Stimulated activated CD4-positive, alpha-beta T cell treated with anti-CD3 and anti-CD28 coated beads, TNF-alpha, amount 100 ng/mL, for 48 hours (primary cell): ENCODE measurements around the gene MMP14.
"Not testable (repeated sequence)": the region's sequence is repeated elsewhere in the genome, so short reads cannot be mapped to it uniquely, and the experiment has no call there.

Source experiments
- DNase-seq, 3 donors: peaks; one replicate each; pipeline ENCODE4 v3.0.0-alpha.2; 2020; ENCODE audit warnings: low read depth in 3 of 3

The MMP14 gene

DNA sequence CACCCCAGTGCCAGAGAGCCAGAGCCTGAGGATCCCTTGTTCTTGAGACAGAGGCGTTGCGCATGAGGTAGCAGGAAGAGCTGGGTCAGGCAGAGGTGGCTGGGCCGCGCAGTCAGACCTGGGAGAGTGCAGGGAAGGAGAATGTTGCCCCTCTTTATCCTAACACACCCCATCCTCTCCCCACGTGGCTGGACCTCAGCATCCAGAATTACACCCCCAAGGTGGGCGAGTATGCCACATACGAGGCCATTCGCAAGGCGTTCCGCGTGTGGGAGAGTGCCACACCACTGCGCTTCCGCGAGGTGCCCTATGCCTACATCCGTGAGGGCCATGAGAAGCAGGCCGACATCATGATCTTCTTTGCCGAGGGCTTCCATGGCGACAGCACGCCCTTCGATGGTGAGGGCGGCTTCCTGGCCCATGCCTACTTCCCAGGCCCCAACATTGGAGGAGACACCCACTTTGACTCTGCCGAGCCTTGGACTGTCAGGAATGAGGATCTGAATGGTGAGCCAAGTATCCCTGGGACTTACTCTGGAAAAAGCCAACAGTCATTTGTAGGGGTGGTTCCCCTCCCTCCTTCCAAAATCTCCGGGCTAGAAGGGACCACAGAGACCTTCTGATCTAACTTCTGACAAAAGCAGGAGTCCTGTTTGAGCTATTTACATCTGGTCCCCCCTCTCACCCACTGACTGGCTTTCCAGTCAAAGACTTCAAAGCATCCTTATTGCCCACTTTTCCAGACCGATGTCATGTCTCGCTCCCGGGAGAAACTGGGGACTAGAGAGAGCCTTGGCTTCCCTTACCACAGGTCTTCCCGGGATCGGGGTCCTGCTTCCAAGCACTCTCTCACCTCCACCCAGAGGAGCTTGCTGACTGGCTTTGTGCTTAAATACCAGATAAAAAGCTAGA lies 6.1 kb downstream of the MMP14 start:
- DNase-seq, result no peak

GRCh38 chr14:22843123-22843925 lies 6.9 kb downstream of the MMP14 start:
- DNase-seq, result no peak

- no peak for DNase-seq
These were observed 8.1 kb downstream of the MMP14 start for GRCh38 chr14:22844221-22845102.

GRCh38 chr14:22845103-22845394 lies 8.7 kb downstream of the MMP14 start:
- no peak for DNase-seq

DNA sequence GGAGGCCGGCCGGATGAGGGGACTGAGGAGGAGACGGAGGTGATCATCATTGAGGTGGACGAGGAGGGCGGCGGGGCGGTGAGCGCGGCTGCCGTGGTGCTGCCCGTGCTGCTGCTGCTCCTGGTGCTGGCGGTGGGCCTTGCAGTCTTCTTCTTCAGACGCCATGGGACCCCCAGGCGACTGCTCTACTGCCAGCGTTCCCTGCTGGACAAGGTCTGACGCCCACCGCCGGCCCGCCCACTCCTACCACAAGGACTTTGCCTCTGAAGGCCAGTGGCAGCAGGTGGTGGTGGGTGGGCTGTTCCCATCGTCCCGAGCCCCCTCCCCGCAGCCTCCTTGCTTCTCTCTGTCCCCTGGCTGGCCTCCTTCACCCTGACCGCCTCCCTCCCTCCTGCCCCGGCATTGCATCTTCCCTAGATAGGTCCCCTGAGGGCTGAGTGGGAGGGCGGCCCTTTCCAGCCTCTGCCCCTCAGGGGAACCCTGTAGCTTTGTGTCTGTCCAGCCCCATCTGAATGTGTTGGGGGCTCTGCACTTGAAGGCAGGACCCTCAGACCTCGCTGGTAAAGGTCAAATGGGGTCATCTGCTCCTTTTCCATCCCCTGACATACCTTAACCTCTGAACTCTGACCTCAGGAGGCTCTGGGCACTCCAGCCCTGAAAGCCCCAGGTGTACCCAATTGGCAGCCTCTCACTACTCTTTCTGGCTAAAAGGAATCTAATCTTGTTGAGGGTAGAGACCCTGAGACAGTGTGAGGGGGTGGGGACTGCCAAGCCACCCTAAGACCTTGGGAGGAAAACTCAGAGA lies 9.6 kb downstream of the MMP14 start:
- no peak for DNase-seq

- DNase-seq, result no peak
These were observed 10.5 kb downstream of the MMP14 start for GRCh38 chr14:22846811-22847307.

DNA sequence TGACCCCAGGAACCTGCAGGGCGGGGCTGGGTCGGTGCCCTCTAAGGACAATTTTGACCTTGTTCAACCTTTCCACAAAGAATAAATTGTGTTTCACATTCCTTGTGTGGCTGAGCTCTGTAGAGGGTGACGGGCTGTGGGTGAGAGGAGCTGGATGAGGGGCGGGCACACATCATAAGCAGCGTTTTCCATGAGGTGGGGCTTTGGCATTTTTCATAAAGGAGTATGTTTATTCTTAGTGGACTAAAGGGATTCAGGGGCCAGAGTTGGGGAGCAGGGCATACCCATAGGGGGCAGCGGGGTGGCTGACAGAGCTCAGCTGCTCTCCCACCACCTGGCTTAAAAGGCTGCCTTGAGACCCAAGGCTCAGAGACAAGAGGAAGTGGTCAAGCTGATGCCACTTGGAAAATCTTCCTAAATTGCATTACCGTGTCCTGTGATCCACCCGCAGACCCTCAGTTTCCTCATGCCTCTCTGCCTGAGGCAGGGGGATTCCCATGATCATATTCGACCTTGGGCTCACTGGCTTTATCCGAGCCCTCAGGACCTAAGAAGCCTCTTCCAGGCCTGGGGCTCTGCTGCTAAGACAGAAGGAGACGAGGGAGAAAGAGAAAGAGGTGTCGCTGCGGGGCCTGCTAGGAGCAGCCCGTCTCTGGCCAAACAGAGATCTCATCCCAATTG lies 11.4 kb downstream of the MMP14 start:
- DNase-seq, result no peak

DNA sequence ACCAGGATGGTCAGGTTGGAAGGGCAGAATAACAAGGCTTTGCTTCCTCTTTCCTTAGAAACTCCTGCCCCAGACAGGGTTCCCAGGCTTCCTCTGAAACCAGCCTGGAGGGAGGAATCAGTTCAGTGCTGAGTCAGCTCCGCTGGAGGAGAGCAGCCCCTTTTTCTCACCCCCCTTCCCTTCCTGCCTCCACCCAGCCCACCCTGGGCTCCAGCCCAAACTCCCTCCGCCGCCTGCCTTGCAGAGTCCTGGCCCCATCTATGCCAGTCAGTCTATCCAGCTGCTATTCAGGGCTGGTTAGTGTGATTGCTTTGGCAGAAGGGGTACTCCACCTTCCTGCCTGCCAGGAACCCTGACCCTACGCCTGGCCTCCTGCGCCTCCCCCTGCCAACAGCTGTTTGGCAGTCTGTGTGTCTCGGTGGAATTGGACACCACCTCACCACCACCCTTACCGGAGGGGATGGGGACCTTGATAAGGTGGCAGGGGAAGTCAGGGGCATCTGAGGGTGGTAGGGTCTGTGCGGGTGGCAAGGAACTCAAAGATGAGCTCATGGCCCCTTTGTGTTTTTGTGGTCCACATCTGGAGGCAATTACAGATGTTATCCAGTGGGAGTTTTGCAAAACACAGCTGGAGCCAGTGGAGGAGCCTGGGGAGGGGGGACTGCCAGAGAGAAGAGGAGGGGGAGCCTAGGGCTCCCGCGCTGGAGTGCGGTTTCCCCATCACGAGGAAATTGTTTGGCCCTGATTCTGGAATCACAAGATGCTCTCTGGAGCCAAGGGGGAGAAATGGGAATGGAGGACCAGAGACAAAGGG lies 12.2 kb downstream of the MMP14 start:
- no peak for DNase-seq

DNA sequence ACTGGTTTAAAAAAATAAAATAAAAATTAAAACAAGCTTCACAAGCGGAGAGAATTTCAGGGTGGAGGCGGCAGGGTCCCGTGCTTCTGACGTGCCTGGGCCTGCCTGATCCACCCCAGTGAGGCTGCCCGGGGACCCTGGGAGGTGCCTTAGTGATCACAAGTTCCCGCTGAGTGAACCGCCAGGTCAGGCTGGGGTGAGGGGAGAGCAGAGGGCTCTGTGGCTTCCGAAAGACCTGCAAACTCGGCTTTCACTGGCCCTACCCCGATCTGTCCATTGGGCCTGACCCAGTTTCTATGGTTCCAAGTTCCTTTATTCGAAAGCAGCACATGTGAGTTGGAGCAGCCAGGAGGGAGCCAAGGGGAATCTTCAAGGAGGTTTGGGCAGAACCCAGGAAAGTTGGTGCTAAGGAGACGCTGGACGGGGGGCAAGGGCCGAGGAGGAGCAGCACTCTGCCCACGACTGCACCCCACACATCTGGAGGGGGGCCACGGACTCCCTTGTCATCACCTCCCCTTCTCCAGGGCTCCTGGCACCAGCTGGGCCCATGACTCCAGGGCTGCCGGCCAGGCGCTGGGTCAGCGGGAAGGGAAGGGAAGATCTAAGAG lies 12.9 kb downstream of the MMP14 start:
- no peak for DNase-seq

GRCh38 chr14:22850944-22851764 lies 14.8 kb downstream of the MMP14 start:
- no peak for DNase-seq

GRCh38 chr14:22852178-22852577 lies 15.8 kb downstream of the MMP14 start:
- not testable (repeated sequence) for DNase-seq

DNA sequence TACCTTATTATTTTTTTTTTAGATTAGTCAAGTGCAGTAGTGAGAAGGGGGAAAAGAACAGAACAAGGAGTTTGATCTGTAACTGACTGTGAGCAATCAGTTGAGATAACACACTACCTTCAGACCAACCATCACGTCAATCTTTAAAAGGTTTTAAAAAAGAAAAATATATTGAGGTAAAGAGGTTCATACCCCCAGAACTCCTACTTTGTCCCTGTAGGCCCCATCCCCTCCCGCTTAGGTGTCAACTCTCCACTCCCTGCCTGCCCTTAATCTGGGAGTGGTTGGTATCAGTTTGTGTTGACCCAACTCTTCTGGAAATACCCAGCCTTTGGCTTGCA lies 16.2 kb downstream of the MMP14 start:
- no peak for DNase-seq

DNA sequence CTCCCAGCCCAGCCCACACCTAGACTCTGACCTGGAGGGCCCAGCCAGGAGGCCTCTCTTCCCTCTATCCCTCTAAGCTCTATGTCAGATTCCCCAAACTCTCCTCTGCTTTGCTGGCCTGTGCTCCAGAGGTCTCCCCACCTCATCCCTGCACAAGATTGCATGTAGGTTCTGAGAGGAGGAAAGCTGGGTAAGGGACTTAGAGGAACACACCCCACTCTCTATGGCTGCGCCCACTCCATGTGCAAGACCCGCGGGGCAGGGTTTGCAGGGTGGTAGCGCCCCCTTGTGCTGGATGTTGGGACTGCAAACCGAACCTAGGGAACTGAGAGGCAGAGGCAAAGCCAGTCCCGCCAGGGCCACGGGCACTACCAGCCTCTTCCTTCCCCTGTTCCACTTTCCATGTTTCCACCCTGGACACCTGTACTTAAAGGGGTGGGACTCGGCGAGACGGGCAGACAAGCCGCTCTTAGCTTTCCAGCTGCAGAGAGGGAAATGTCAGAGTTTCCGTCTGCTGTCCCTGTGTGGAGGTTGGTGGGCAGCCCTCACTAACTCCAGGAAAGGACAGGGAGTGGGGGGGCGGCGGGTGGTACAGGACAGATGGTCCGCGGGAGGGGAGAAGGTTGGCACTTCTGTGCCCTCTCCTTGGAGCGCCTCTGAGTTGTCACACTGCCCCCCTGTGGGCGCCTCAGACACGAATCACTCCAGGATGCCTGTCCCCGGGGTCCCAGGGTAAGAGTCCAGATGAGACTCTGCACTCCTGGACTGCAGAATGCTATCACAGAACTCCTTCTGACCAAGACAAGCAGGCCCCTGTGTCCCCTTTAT lies 16.8 kb downstream of the MMP14 start:
- peak; percentile 86 to 93 (median 87) for DNase-seq

DNA sequence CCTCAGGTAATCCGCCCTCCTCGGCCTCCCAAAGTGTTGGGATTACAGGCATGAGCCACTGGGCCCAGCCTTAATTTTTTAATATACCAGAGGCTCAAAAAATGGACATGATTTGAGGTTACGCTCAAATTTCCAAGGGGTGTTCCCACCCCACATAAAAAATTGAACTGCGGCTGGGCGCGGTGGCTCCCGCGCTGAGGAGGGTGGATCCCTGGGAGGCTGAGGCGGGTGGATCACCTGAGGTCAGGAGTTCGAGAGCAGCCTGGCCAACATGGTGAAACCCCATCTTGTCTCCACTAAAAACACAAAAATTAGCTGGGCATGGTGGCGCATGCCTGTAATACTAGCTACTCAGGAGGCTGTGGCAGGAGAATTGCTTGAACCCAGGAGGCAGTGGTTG lies 17.9 kb downstream of the MMP14 start:
- DNase-seq, result not testable (repeated sequence)

DNA sequence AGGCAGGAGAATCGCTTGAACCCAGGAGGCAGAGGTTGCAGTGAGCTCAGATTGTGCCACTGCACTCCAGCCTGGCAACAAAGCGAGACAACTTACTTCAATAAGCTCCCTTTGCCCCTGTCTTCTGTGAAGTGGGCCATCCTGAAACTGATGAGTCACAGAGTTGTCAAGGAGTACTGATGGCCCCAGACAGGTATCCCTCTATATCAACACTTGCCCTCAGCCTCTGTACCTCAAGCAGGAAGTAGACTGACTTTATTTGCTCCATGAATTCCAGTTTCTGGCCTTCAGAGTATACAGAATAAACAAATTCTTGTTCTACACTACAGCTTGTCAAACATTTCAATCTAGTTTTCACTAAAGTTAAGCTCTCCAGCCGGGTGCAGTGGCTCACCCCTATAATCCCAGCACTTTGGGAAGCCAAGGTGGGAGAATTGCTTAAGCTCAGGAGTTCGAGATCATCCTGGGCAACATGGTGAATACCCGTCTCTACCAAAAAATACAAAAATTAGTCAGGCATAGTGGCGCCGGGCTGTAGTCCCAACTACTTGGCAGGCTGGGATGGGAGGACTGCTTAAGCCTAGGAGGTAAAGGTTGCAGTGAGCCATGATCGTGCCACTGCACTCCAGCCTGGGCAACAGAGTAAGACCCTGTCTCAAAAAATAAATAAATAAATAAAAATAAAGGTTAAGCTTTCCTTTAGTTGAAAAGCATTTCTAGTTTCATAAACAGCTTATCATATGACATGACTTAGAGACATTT lies 18.8 kb downstream of the MMP14 start:
- no peak for DNase-seq

GRCh38 chr14:22856428-22856827 lies 20.0 kb downstream of the MMP14 start:
- no peak for DNase-seq

GRCh38 chr14:22860377-22860776 lies 24.0 kb downstream of the MMP14 start:
- not testable (repeated sequence) for DNase-seq
